BJ (cell line): ENCODE data around the gene SLC30A7. TPM values are rescaled to one million over a fixed set of nuclear protein-coding genes. Genes with fewer than 3 reads are reported as not detected.

Experiments used
- CTCF ChIA-PET: fragments of 350-600 bp; formaldehyde crosslinking; extraction: SDS; loops from one replicate; lab custom pipeline; 2021; ENCODE audit warnings: antibody characterized with exemption, inconsistent platforms; lab: Yijun Ruan, JAX
- POLR2A ChIA-PET: fragments of 300-600 bp; sonication (Branson Sonifier 250); formaldehyde crosslinking; extraction: SDS; loops from one replicate; lab custom pipeline; 2021; ENCODE audit warnings: antibody characterized with exemption; lab: Charles Lee
- DNase-seq: peaks from one replicate; pipeline ENCODE4 v3.0.0-alpha.2; 2011; ENCODE audit warnings: low read depth
- H3K27me3 ChIP-seq: 2 replicates; pipeline ENCODE4 v1.6.0; 2011; ENCODE audit warnings: low read length; ENCODE audit not compliant: control insufficient read depth, insufficient read depth
- H3K36me3 ChIP-seq: 2 replicates; pipeline ENCODE4 v1.5.1; 2011; ENCODE audit warnings: low read length; ENCODE audit not compliant: control insufficient read depth, insufficient read depth
- H3K4me3 ChIP-seq: 2 replicates; pipeline ENCODE4 v1.5.1; 2011; ENCODE audit warnings: low read depth, mild to moderate bottlenecking, control low read depth, low read length
- polyA plus RNA-seq: library from polyadenylated mRNA; depleted of rRNA; stranded (reverse); fragments of >200 nt; gene quantifications from 2 replicates; pipeline ENCODE4 v1.2.3, GENCODE V29; 2011
- TF ChIP-seq, protein P1 (sequence below): IDR thresholded peaks from 2 replicates; pipeline ENCODE4 v1.5.1; 2011; ENCODE audit warnings: low read depth, mild to moderate bottlenecking, control low read depth, inconsistent platforms, low read length, moderate library complexity; ENCODE audit not compliant: insufficient read depth

Gene SLC30A7
- polyA plus RNA-seq, 1 experiment: 4.6 TPM

DNA sequence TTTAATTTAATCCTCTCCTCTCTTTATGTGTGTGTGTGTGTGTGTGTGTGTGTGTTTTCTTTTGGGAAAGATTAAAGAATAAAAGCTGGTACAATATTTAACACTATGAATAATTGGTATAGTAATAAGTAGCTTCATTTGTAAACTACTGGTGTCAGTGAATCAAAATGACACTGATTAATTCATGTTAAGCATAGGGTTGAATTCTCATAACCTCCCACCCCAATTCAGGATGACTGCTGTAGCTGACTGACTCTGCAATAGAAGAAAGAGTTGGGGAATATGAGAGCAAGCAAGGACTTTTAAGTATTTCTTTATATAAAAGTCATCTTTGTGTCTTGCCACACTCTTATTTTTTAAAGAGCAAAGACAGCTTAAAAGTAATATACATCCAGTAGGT lies 13.1 kb downstream of the SLC30A7 start:
- Histone ChIP-seq H3K36me3 (peaks cover 3% of the 10 kb centered on the region; the same call in 1 of the 2 replicates), H3K4me3 (no peak overlapping the region), H3K27me3 (no peaks in the 10 kb centered on the region)
- ChIA-PET CTCF (interaction anchor here (0.6 to 2.2 kb wide), 5 partner anchors 328 to 586 kb away, joined by 3 to 10 read pairs (median 4); partner anchors contain the start of gene S1PR1), POLR2A (no interaction called here)
- TF ChIP-seq, protein P1, sequence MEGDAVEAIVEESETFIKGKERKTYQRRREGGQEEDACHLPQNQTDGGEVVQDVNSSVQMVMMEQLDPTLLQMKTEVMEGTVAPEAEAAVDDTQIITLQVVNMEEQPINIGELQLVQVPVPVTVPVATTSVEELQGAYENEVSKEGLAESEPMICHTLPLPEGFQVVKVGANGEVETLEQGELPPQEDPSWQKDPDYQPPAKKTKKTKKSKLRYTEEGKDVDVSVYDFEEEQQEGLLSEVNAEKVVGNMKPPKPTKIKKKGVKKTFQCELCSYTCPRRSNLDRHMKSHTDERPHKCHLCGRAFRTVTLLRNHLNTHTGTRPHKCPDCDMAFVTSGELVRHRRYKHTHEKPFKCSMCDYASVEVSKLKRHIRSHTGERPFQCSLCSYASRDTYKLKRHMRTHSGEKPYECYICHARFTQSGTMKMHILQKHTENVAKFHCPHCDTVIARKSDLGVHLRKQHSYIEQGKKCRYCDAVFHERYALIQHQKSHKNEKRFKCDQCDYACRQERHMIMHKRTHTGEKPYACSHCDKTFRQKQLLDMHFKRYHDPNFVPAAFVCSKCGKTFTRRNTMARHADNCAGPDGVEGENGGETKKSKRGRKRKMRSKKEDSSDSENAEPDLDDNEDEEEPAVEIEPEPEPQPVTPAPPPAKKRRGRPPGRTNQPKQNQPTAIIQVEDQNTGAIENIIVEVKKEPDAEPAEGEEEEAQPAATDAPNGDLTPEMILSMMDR: no peak
- no peak for DNase-seq

DNA sequence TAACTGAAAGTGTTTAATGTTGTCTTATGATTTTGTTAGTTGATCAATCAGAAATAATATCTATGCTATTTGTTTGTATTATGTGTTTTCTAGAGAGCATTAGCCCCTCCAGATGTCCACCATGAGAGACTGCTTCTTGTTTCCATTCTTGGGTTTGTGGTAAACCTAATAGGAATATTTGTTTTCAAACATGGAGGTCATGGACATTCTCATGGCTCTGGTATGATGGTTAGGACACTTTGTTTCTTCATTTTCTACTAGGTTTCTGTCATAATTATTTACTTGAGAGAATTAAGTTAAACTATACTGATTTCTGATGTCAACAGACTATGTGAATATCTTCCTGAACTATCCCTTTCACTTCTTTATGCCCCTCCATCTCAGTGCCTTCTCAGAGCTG lies 16.1 kb downstream of the SLC30A7 start:
- no peak overlapping the region for H3K4me3 ChIP-seq
- POLR2A ChIA-PET: no interaction called here
- DNase-seq: no peak
- peaks cover 1% of the 10 kb centered on the region; the same call in 1 of the 2 replicates for H3K36me3 ChIP-seq
- CTCF ChIA-PET: interaction anchor here (1.6 kb wide), 1 partner anchor 326 kb away, joined by 4 read pairs; no protein-coding TSS in a partner anchor
- H3K27me3 ChIP-seq: no peaks in the 10 kb centered on the region
- TF ChIP-seq, protein P1: no peak

DNA sequence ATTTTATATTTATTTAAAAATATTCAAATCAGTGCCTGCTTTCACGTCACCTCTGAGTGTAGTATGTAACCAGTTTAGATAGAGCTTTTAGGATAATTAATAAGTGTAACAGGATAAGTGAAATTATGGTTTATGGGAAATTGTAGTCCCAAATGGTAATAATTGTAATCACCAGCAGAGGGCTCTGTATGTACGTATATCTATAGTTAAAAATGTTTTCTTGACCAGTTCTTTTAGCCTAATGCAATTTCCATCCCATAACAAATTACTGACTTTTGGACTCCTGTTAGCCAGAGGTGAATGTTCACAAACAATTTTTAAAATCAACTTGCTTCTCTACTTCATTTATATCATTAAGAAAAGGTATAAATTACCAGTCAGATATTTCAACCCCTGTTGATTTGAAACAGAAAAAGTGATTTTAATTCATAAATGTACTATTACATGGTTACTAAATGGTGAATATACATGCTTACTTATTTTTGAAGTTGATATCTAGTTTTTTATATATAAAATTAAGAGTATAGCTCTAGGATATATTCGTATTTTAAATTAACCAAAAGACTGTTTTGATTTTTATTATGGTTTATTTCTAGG lies 25.3 kb downstream of the SLC30A7 start:
- H3K36me3 ChIP-seq: peaks cover 1% of the 10 kb centered on the region; the same call in 1 of the 2 replicates
- CTCF ChIA-PET: interaction anchor here (0.6 to 4.8 kb wide), 9 partner anchors 12 to 436 kb away, joined by 3 to 47 read pairs (median 3); no protein-coding TSS in a partner anchor
- TF ChIP-seq, protein P1: peak; percentile 48
- no peaks in the 10 kb centered on the region for H3K27me3 ChIP-seq
- H3K4me3 ChIP-seq: no peak overlapping the region
- POLR2A ChIA-PET: no interaction called here
- DNase-seq: no peak

DNA sequence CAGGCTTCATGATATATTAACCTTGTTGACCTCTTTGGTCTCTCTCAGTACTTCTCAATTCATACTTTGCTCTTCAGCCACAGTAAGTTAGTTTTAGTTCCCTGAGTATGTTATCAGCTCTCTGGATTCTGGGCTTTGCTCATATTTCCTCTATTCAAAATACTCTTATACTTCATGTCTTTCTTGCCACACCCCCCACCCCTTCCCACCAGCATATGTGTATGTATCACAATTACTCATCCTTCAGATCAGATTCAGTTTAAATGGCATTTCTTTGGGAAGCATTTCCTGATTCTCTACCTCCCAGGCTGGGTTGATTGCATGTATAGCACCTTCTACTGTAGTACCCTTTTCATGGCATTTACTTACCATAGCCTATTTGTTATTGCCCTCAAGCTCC lies 28.3 kb downstream of the SLC30A7 start:
- H3K27me3 ChIP-seq: no peaks in the 10 kb centered on the region
- no peak for DNase-seq
- TF ChIP-seq, protein P1: no peak
- no peak overlapping the region for H3K4me3 ChIP-seq
- ChIA-PET CTCF (interaction anchor here (1.0 to 4.8 kb wide), 6 partner anchors 8 to 431 kb away, joined by 3 to 47 read pairs (median 4); no protein-coding TSS in a partner anchor), POLR2A (no interaction called here)
- peaks cover 1% of the 10 kb centered on the region; the same call in 1 of the 2 replicates for H3K36me3 ChIP-seq

DNA sequence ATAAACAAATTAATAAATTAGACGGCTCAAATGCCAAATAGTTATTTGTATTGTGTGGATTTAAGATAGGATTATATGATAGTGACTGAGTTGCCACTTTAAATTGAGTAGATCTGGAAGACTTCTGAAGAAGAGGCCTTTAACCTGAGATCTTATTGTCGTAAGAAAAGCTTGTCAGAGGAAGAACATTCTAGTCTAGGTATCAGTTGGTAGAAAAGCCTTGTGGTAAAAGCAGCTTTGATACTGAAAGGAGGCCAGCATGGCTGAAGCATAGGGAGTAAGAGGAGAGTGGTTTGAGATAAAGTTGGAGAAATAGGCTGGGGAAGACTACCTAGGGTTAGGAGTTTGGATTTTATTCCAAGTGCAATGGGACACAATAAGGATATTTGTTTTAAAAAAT lies 29.1 kb downstream of the SLC30A7 start:
- Histone ChIP-seq H3K4me3 (no peak overlapping the region), H3K27me3 (no peaks in the 10 kb centered on the region), H3K36me3 (peaks cover 1% of the 10 kb centered on the region; the same call in 1 of the 2 replicates)
- TF ChIP-seq, protein P1: no peak
- DNase-seq: no peak
- CTCF ChIA-PET: interaction anchor here (1.0 to 4.8 kb wide), 2 partner anchors 313 to 364 kb away, joined by 3 to 47 read pairs; no protein-coding TSS in a partner anchor
- POLR2A ChIA-PET: no interaction called here
